ENCODE data around the gene RNF144A. TPM values are rescaled to one million over a fixed set of nuclear protein-coding genes. Genes with fewer than 3 reads are reported as not detected.
A peak's percentile ranks its signal among the peaks of the same experiment; 100 is the strongest.

The RNF144A gene
- total and polyA plus RNA-seq, 2 of the 13 experiments (the other 11 are each of a cell fraction or from before 2014, with no cell fraction given): 13.9 to 16.5 TPM

- Histone ChIP-seq H3K4me3 (replicated peaks in 1 of 3; ENCODE audit: insufficient read depth in 1 of 3, low read depth in 2 of 3, low read length in 3 of 3) (no peak overlapping the region), H3K27ac (ENCODE audit: extremely low read length, insufficient read depth, low read length) (no peak overlapping the region), H3K9me3 (ENCODE audit: low read length) (no peaks in the 10 kb centered on the region), H3K36me3 (replicated peaks in 1 of 2; ENCODE audit: control insufficient read depth in 1 of 2, insufficient read depth in 2 of 2, low read length in 2 of 2) (no peaks in the 10 kb centered on the region), H3K4me2 (ENCODE audit: low read depth, low read length) (no peak overlapping the region), H4K20me1 (ENCODE audit: insufficient read depth, low read length) (no peaks in the 10 kb centered on the region), H3K9ac (ENCODE audit: insufficient read depth, low read depth, low read length) (no peak overlapping the region), H2AFZ (ENCODE audit: low read length) (no peak overlapping the region), H3K4me1 (ENCODE audit: insufficient read depth, low read length) (no peaks in the 10 kb centered on the region), H3K27me3 (ENCODE audit: control insufficient read depth in 1 of 2, insufficient read depth in 2 of 2, low read length in 2 of 2) (no peaks in the 10 kb centered on the region), H3K79me2 (ENCODE audit: insufficient read depth, low read length) (no peaks in the 10 kb centered on the region)
- ChIA-PET CTCF (ENCODE audit: low intra/inter-chr PET ratio, low total read pairs) (no interaction called here), POLR2A (no interaction called here)
- no TSS peak for BruUV-seq (replicated peaks)
- 64% methylated on average over 17 of the region's 26 CpGs for WGBS (ENCODE audit: low lambda C conversion rate)
- in situ Hi-C loops (cut with HindIII; ENCODE audit: extremely low pct_ligation_motif_present, low pct_unique_long_range_greater_than_20kb) (no loop called here), intact Hi-C loops (cut with micrococcal nuclease; ENCODE audit: unreplicated experiment) (no loop called here)
- ATAC-seq (peak; percentile 37; the same call in 2 of the 3 replicates), FAIRE-seq (no peak), DNase-seq (ENCODE audit: low spot score) (no peak)
- TF ChIP-seq ZSCAN12 (CRISPR knock-in tag; IDR thresholded peaks at IDR 0.05): no peak
- no peak for TF ChIP-seq NFYC (CRISPR knock-in tag; IDR thresholded peaks at IDR 0.05)
- no peak for TF ChIP-seq ZBTB7B (CRISPR knock-in tag; IDR thresholded peaks at IDR 0.05)
These were observed 172.8 kb downstream of the RNF144A start for GRCh38 chr2:7089898-7090510.

- Histone ChIP-seq H3K4me3 (replicated peaks in 1 of 3; ENCODE audit: insufficient read depth in 1 of 3, low read depth in 2 of 3, low read length in 3 of 3) (no peak overlapping the region), H3K4me1 (ENCODE audit: insufficient read depth, low read length) (peaks cover 5% of the 10 kb centered on the region), H3K4me2 (ENCODE audit: low read depth, low read length) (no peak overlapping the region), H2AFZ (ENCODE audit: low read length) (no peak overlapping the region), H3K27ac (ENCODE audit: extremely low read length, insufficient read depth, low read length) (no peak overlapping the region), H3K36me3 (replicated peaks in 1 of 2; ENCODE audit: control insufficient read depth in 1 of 2, insufficient read depth in 2 of 2, low read length in 2 of 2) (no peaks in the 10 kb centered on the region), H3K9ac (ENCODE audit: insufficient read depth, low read depth, low read length) (no peak overlapping the region), H3K9me3 (ENCODE audit: low read length) (no peaks in the 10 kb centered on the region), H3K79me2 (ENCODE audit: insufficient read depth, low read length) (no peaks in the 10 kb centered on the region), H3K27me3 (ENCODE audit: control insufficient read depth in 1 of 2, insufficient read depth in 2 of 2, low read length in 2 of 2) (no peaks in the 10 kb centered on the region), H4K20me1 (ENCODE audit: insufficient read depth, low read length) (no peaks in the 10 kb centered on the region)
- in situ Hi-C loops (cut with HindIII; ENCODE audit: extremely low pct_ligation_motif_present, low pct_unique_long_range_greater_than_20kb) (no loop called here), intact Hi-C loops (cut with micrococcal nuclease; ENCODE audit: unreplicated experiment) (no loop called here)
- ATAC-seq (no peak), FAIRE-seq (no peak), DNase-seq (ENCODE audit: low spot score) (no peak)
- ChIA-PET CTCF (ENCODE audit: low intra/inter-chr PET ratio, low total read pairs) (no interaction called here), POLR2A (no interaction called here)
- no TSS peak for BruUV-seq (replicated peaks)
- WGBS (ENCODE audit: low lambda C conversion rate): 55% methylated on average over 3 of the region's 3 CpGs
- TF ChIP-seq PHB2 (IDR thresholded peaks at IDR 0.05; ENCODE audit: partially characterized antibody) (no peak), ZBTB14 (CRISPR knock-in tag; IDR thresholded peaks at IDR 0.05) (no peak), SNAPC5 (CRISPR knock-in tag; IDR thresholded peaks at IDR 0.05; ENCODE audit: borderline replicate concordance) (no peak), RARG (CRISPR knock-in tag; IDR thresholded peaks at IDR 0.05; ENCODE audit: low read depth) (no peak), TAF15 (IDR thresholded peaks at IDR 0.05; ENCODE audit: low read depth, low read length, poor library complexity, severe bottlenecking) (no peak), FLYWCH1 (CRISPR knock-in tag; IDR thresholded peaks at IDR 0.05) (no peak), ERF (CRISPR knock-in tag; IDR thresholded peaks at IDR 0.05) (no peak), SETDB1 (CRISPR knock-in tag; IDR thresholded peaks at IDR 0.05; ENCODE audit: borderline replicate concordance) (no peak), CEBPZ (IDR thresholded peaks at IDR 0.05; ENCODE audit: low read length) (no peak)
These were observed 176.2 kb downstream of the RNF144A start for GRCh38 chr2:7093376-7093775.

Data from HepG2 (cell line).